Heart right ventricle (tissue), 16 donors: ENCODE measurements around the gene PDZD4. TPM values are rescaled to one million over a fixed set of nuclear protein-coding genes. Genes with fewer than 3 reads are reported as not detected.

Experiments used
- ATAC-seq, 8 donors: fragments of 200-7000 bp; cut with Tn5 transposase; one replicate each; pipeline ENCODE4 v1.9.1; 2020; ENCODE audit warnings: mild to moderate bottlenecking in 8 of 8, moderate library complexity in 8 of 8, moderate number of reproducible peaks in 1 of 8
- DNase-seq, 2 donors: peaks; one replicate each; pipeline ENCODE4 v3.0.0-alpha.2; 2020
- H3K27ac ChIP-seq, 10 donors: fragments of 200-600 bp; sonication (generic) in 2 of 10; one replicate each; pipeline versions ENCODE4 v1.5.0 to v1.8.0; 2020 to 2022; ENCODE audit warnings: mild to moderate bottlenecking in 3 of 10
- H3K27me3 ChIP-seq, 7 donors: fragments of 200-600 bp; one replicate each; pipeline ENCODE4 v1.8.0; 2021 to 2022; ENCODE audit warnings: mild to moderate bottlenecking in 2 of 7
- H3K36me3 ChIP-seq, 9 donors: fragments of 200-600 bp; sonication (generic) in 1 of 9; one replicate each; pipeline versions ENCODE4 v1.5.0 to v1.8.0; 2020 to 2022; ENCODE audit warnings: mild to moderate bottlenecking in 2 of 9
- H3K4me1 ChIP-seq, 9 donors: fragments of 200-600 bp; sonication (generic) in 1 of 9; one replicate each; pipeline versions ENCODE4 v1.5.0 to v1.8.0; 2020 to 2022; ENCODE audit warnings: mild to moderate bottlenecking in 4 of 9
- H3K4me3 ChIP-seq, 10 donors: fragments of 200-600 bp; sonication (generic) in 2 of 10; one replicate each; pipeline versions ENCODE4 v1.5.0 to v1.8.0; 2020 to 2022; ENCODE audit warnings: mild to moderate bottlenecking in 7 of 10, moderate library complexity in 2 of 10
- H3K9me3 ChIP-seq, 11 donors: fragments of 200-600 bp in 10 of 11; sonication (generic) in 2 of 11; one replicate each; pipeline versions ENCODE4 v1.5.0 to v1.8.0; 2013 to 2022; ENCODE audit warnings: mild to moderate bottlenecking in 2 of 11, control low read depth in 1 of 11, moderate library complexity in 1 of 11
- CTCF ChIP-seq, 9 donors: fragments of 200-600 bp; sonication (generic) in 2 of 9; IDR thresholded peaks; one replicate each; pipeline versions ENCODE4 v1.5.0 to v1.8.0; 2021 to 2022; ENCODE audit warnings: antibody characterized with exemption in 9 of 9, mild to moderate bottlenecking in 5 of 9, moderate library complexity in 1 of 9
- whole genome bisulfite sequencing, 2 donors: extraction: QIAGEN DNeasy Blood & Tissue Kit; methylation state at CpG; one replicate each; pipeline ENCODE4 v1.1.7; 2013; ENCODE audit warnings: inconsistent platforms in 1 of 2; 5-methylcytosine and 5-hydroxymethylcytosine counted together
- intact Hi-C, 10 donors: fragments of 100-400 bp; cut with DNase I; formaldehyde crosslinking; loops; one replicate each; pipeline versions ENCODE4 v1.11.1 to v1.14.2; 2022
- polyA plus RNA-seq, 2 donors: library from polyadenylated mRNA; stranded (reverse); fragments of 200-250 nt; gene quantifications; one replicate each; pipeline ENCODE4 v1.2.3, GENCODE V29; 2013
- total RNA-seq, 10 donors: library from RNA; stranded (reverse); fragmentation: NEBNext Ultra II Directional in 3 of 10; extraction: Animal tissue kit (Norgen Biotek cat#: 25700) in 3 of 10; gene quantifications; one replicate each; pipeline versions ENCODE4 v1.2.1 to v1.2.4, GENCODE V29; 2021 to 2023
- donor health status: Arrhythmogenic right ventricular cardiomyopathy.
- donor health status: ischemic (EF 13 %, LVEDD 7.1; RV severe dilation, severe dysfunction).
- donor health status: healthy with polysubstance abuse.
- donor health status: DM: no; HTN: yes; CAD: no.
- donor health status: DM: no; HTN: no; CAD: no.
- donor health status: ischemic (EF 25% LVEDD 6.9; RV normal size, moderate dysfunction).
- donor health status: ischemic (EF 25% LVEDD 5.7; RV mildly dilated, moderate dysfunction).
- donor health status: healthy.
- donor health status: DM: yes; HTN: yes; CAD: no.
- donor health status: Ischemic cardiomyopathy.
- donor health status: ischemic (EF 35%, LVEDD 5.7; RV mildly dilated, moderate dysfunction).
- donor health status: nonischemic (EF 11% LVEDD 7.7; RV severe dilation, severe dysfunction).
- donor health status: DM: yes; HTN: yes; CAD: no.
- donor health status: PGD.
- donor health status: ischemic (EF 29% LVEDD 5.4; RV normal size, mild dysfunction).
- donor health status: nonischemic (EF 23%, LVEDD 6.1; RV moderate dilation, normal function).

Gene PDZD4
- total and polyA plus RNA-seq, 12 donors = 1.2 to 4.5 (median 2.3) TPM

GRCh38 chrX:153871451-153871850 lies 41.1 kb upstream of the PDZD4 start:
- intact Hi-C loops = no loop called here
- Histone ChIP-seq H3K36me3 (no peaks in the 10 kb centered on the region), H3K27me3 (peaks cover 0 to 72% (median 0%) of the 10 kb centered on the region in 7 donors), H3K27ac (no peak overlapping the region), H3K4me3 (no peak overlapping the region), H3K4me1 (no peaks in the 10 kb centered on the region), H3K9me3 (no peaks in the 10 kb centered on the region)
- ATAC-seq (no peak), DNase-seq (no peak)
- 19% methylated on average over 3 to 6 of the region's 6 CpGs for WGBS, 2 donors
- no peak for TF ChIP-seq CTCF (IDR thresholded peaks at IDR 0.05)

- Histone ChIP-seq H3K36me3 (no peaks in the 10 kb centered on the region), H3K9me3 (no peaks in the 10 kb centered on the region), H3K27me3 (peaks cover 0 to 67% (median 0%) of the 10 kb centered on the region in 7 donors), H3K4me3 (no peak overlapping the region), H3K4me1 (no peaks in the 10 kb centered on the region), H3K27ac (no peak overlapping the region)
- no peak for TF ChIP-seq CTCF (IDR thresholded peaks at IDR 0.05)
- ATAC-seq (no peak), DNase-seq (no peak)
- intact Hi-C loops = no loop called here
- 46 to 51% methylated on average over 16 to 20 of the region's 21 CpGs for WGBS, 2 donors
These were observed 40.5 kb upstream of the PDZD4 start for GRCh38 chrX:153870791-153871360.

DNA sequence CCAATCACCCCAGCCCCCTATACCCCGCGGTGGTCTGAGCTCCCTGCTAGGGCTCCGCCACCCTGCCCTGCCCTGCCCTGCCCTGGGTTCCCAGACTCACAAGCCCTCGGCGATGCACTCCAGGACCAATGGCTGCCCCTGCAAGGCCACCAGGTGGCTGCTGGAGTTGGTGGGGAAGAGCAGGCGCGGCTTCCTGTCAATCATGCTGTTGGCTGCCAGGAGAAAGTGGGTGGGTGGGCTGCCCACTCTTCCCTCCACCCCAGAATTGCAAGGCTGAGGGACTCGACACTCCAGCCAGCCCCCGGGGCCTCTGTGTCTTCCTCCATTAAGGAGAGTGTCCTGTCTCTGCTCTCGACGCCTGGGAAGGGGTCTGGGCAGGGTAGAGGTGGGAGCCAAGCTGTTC lies 39.9 kb upstream of the PDZD4 start:
- peaks cover 0 to 64% (median 0%) of the 10 kb centered on the region in 7 donors for H3K27me3 ChIP-seq
- H3K9me3 ChIP-seq = no peaks in the 10 kb centered on the region
- no peaks in the 10 kb centered on the region for H3K36me3 ChIP-seq
- no peak overlapping the region for H3K27ac ChIP-seq
- intact Hi-C loops = no loop called here
- DNase-seq = no peak
- no peak for TF ChIP-seq CTCF (IDR thresholded peaks at IDR 0.05)
- H3K4me1 ChIP-seq = no peaks in the 10 kb centered on the region
- ATAC-seq = no peak
- H3K4me3 ChIP-seq = no peak overlapping the region
- WGBS, 2 donors = 78 to 86% methylated on average over 11 of the region's 11 CpGs

GRCh38 chrX:153869473-153870287 lies 39.3 kb upstream of the PDZD4 start:
- DNase-seq = no peak
- peaks cover 0 to 67% (median 0%) of the 10 kb centered on the region in 7 donors for H3K27me3 ChIP-seq
- H3K36me3 ChIP-seq = no peaks in the 10 kb centered on the region
- intact Hi-C loops = no loop called here
- TF ChIP-seq CTCF (IDR thresholded peaks at IDR 0.05) = no peak
- H3K9me3 ChIP-seq = no peaks in the 10 kb centered on the region
- no peak for ATAC-seq
- H3K4me3 ChIP-seq = no peak overlapping the region
- H3K27ac ChIP-seq = no peak overlapping the region
- 84 to 91% methylated on average over 17 to 31 of the region's 31 CpGs for WGBS, 2 donors
- no peaks in the 10 kb centered on the region for H3K4me1 ChIP-seq
